Stimulated activated CD8-positive, alpha-beta memory T cell treated with anti-CD3 and anti-CD28 coated beads, Interleukin-4, amount 100 ng/mL, for 24 hours (primary cell): ENCODE measurements around the gene DHDDS.

Experiments
- DNase-seq: peaks from one replicate; pipeline ENCODE4 v3.0.0-alpha.2; 2020; ENCODE audit warnings: low read depth

DHDDS gene

GRCh38 chr1:26417111-26417759 lies 14.9 kb upstream of the DHDDS start:
- peak; percentile 73 for DNase-seq

GRCh38 chr1:26418865-26419349 lies 13.2 kb upstream of the DHDDS start:
- DNase-seq = no peak

- DNase-seq = no peak
Observed at GRCh38 chr1:26419494-26419893, 12.6 kb upstream of the DHDDS start.

GRCh38 chr1:26429721-26430120 lies 2.4 kb upstream of the DHDDS start:
- no peak for DNase-seq

GRCh38 chr1:26432793-26433192 lies 672 bp downstream of the DHDDS start:
- no peak for DNase-seq

- DNase-seq = no peak
Observed at GRCh38 chr1:26434161-26434752, 2.1 kb downstream of the DHDDS start.

- no peak for DNase-seq
Observed at GRCh38 chr1:26438041-26438440, 5.9 kb downstream of the DHDDS start.

GRCh38 chr1:26440259-26440658 lies 8.1 kb downstream of the DHDDS start:
- no peak for DNase-seq

- no peak for DNase-seq
Observed at GRCh38 chr1:26449868-26450267, 17.7 kb downstream of the DHDDS start.

GRCh38 chr1:26450908-26451307 lies 18.8 kb downstream of the DHDDS start:
- DNase-seq = no peak

GRCh38 chr1:26452459-26453183 lies 20.5 kb downstream of the DHDDS start:
- DNase-seq = no peak

GRCh38 chr1:26459148-26459547 lies 27.0 kb downstream of the DHDDS start:
- DNase-seq = no peak

- no peak for DNase-seq
Observed at GRCh38 chr1:26459573-26460031, 27.5 kb downstream of the DHDDS start.

GRCh38 chr1:26468911-26469310 lies 36.8 kb downstream of the DHDDS start:
- DNase-seq = no peak

- DNase-seq = no peak
Observed at GRCh38 chr1:26469558-26469957, 37.4 kb downstream of the DHDDS start.

GRCh38 chr1:26470878-26471497 lies 38.9 kb downstream of the DHDDS start:
- DNase-seq = no peak

GRCh38 chr1:26471498-26472319 lies 39.6 kb downstream of the DHDDS start:
- peak; percentile 14 for DNase-seq

GRCh38 chr1:26472320-26472900 lies 40.3 kb downstream of the DHDDS start, which contains the start of gene HMGN2:
HMGN2 (plus strand) TSS chr1:26472440; CDS start chr1:26472613, 173 bp downstream.
- peak; percentile 84 for DNase-seq

- DNase-seq = peak; percentile 94
Observed at GRCh38 chr1:26472901-26473845, 41.1 kb downstream of the DHDDS start.

- DNase-seq = no peak
Observed at GRCh38 chr1:26474818-26475217, 42.7 kb downstream of the DHDDS start.
